LHCN-M2 (cell line): ENCODE measurements around the gene GJB6. TPM values are rescaled to one million over a fixed set of nuclear protein-coding genes. Genes with fewer than 3 reads are reported as not detected.

Source experiments
- DNase-seq: peaks from one replicate; pipeline ENCODE4 v3.0.0-alpha.2; 2012; ENCODE audit warnings: low read depth
- total RNA-seq: library from RNA; depleted of rRNA; stranded (reverse); fragments of >200 nt; gene quantifications from 2 replicates; pipeline ENCODE4 v1.2.3, GENCODE V29; 2014; rRNA removed

The GJB6 gene
- total RNA-seq, 1 experiment from 2014 or later = not detected

- no peak for DNase-seq
These were observed 43.2 kb downstream of the GJB6 start for GRCh38 chr13:20188667-20189553.

- DNase-seq = no peak
These were observed 45.3 kb downstream of the GJB6 start for GRCh38 chr13:20186771-20187170.

- DNase-seq = no peak
These were observed 46.6 kb downstream of the GJB6 start for GRCh38 chr13:20185366-20186056.

- DNase-seq = peak; percentile 71
These were observed 49.8 kb downstream of the GJB6 start for GRCh38 chr13:20182231-20182846.

GRCh38 chr13:20181188-20181587 lies 50.9 kb downstream of the GJB6 start:
- DNase-seq = no peak

GRCh38 chr13:20178156-20178555 lies 54.0 kb downstream of the GJB6 start:
- no peak for DNase-seq

GRCh38 chr13:20177049-20177831 lies 54.9 kb downstream of the GJB6 start:
- no peak for DNase-seq

- no peak for DNase-seq
These were observed 56.0 kb downstream of the GJB6 start for GRCh38 chr13:20175907-20176652.

GRCh38 chr13:20175406-20175794 lies 56.7 kb downstream of the GJB6 start:
- DNase-seq = no peak

- DNase-seq = peak; percentile 94
These were observed 57.3 kb downstream of the GJB6 start for GRCh38 chr13:20174656-20175405.

- peak; percentile 38 for DNase-seq
These were observed 58.9 kb downstream of the GJB6 start for GRCh38 chr13:20173116-20173746.

Other genes with a start within 250 kb of the GJB6 start
- 0.40 and 0.51 TPM in 2 replicates for gene GJA3, start 71.3 kb downstream of the GJB6 start, total RNA-seq
- gene GJB2, start 39.4 kb downstream of the GJB6 start, total RNA-seq = 0.11 and 0.64 TPM in 2 replicates